ENCODE results near the gene ZNF697. TPM values are rescaled to one million over a fixed set of nuclear protein-coding genes. Genes with fewer than 3 reads are reported as not detected.
"Not testable (repeated sequence)": the region's sequence is repeated elsewhere in the genome, so short reads cannot be mapped to it uniquely, and the experiment has no call there.

ZNF697 gene
- 6.4 TPM for polyA plus RNA-seq (2013, experiment 1 of 2)
- 6.3 TPM for polyA plus RNA-seq (2013, experiment 2 of 2)

GRCh38 chr1:119647734-119648619 lies at the start of gene ZNF697:
Gene ZNF697 (minus strand): TSS chr1:119648266. CDS start chr1:119626100, 22,166 bp downstream.
- Histone ChIP-seq H3K23ac (ENCODE audit: low read length in 2 of 2) (peak within 1 kb of the TSS; percentile 42 to 63), H2AK5ac (ENCODE audit: low read length, severe bottlenecking) (no peak within 1 kb of the TSS), H3K36me3 (ENCODE audit: control insufficient read depth in 1 of 2, insufficient read depth in 2 of 2, low read depth in 1 of 2, low read length in 2 of 2) (no peaks in the 10 kb centered on the region), H2BK120ac (ENCODE audit: low read depth, low read length) (peak within 1 kb of the TSS; percentile 76), H3K9ac (ENCODE audit: low read length) (peak within 1 kb of the TSS; percentile 94), H3K4me1 (ENCODE audit: control insufficient read depth, insufficient read depth, low read depth, low read length) (no peaks in the 10 kb centered on the region), H2BK15ac (ENCODE audit: low read depth, poor library complexity, severe bottlenecking) (peak within 1 kb of the TSS; percentile 95), H3K27me3 (ENCODE audit: control insufficient read depth in 1 of 2, insufficient read depth in 1 of 2, low read length in 2 of 2) (peaks cover 0 to 7% of the 10 kb centered on the region in 2 experiments), H3K14ac (ENCODE audit: low read length in 2 of 2) (peak within 1 kb of the TSS in 1 of 2 experiments; percentile 98), H3K4ac (ENCODE audit: low read depth in 1 of 2, low read length in 2 of 2) (peak within 1 kb of the TSS in 1 of 2 experiments; percentile 67), H3K79me1 (replicated peaks; ENCODE audit: low read length, poor library complexity, severe bottlenecking) (no peaks in the 10 kb centered on the region), H3K9me3 (ENCODE audit: control insufficient read depth, low read length) (no peaks in the 10 kb centered on the region), H3K4me3 (ENCODE audit: insufficient read depth in 1 of 2, low read depth in 1 of 2, low read length in 2 of 2) (peak within 1 kb of the TSS; percentile 95 to 97), H4K8ac (ENCODE audit: low read length) (peak within 1 kb of the TSS; percentile 91), H2BK12ac (ENCODE audit: low read length in 2 of 2) (peak within 1 kb of the TSS; percentile 62 to 93), H3K27ac (ENCODE audit: low read length, poor library complexity, severe bottlenecking) (peak within 1 kb of the TSS; percentile 91), H4K91ac (ENCODE audit: low read length) (peak within 1 kb of the TSS; percentile 98), H3K4me2 (ENCODE audit: low read length, poor library complexity, severe bottlenecking) (peak within 1 kb of the TSS; percentile 77), H3K18ac (ENCODE audit: low read depth in 1 of 2, low read length in 2 of 2) (peak within 1 kb of the TSS; percentile 99), H2BK5ac (ENCODE audit: low read depth, low read length, poor library complexity, severe bottlenecking) (peak within 1 kb of the TSS; percentile 58), H2AFZ (ENCODE audit: low read depth, low read length) (peak within 1 kb of the TSS; percentile 96)
- whole genome bisulfite sequencing = under 1% methylated on average over 56 of the region's 81 CpGs
- peak; percentile 97 for DNase-seq

- H2AFZ ChIP-seq (ENCODE audit: low read depth, low read length) = no peak overlapping the region
- no peak overlapping the region for H4K91ac ChIP-seq (ENCODE audit: low read length)
Observed at GRCh38 chr1:119697598-119697997, 49.5 kb upstream of the ZNF697 start.

GRCh38 chr1:119696863-119697262 lies 48.8 kb upstream of the ZNF697 start:
- not testable (repeated sequence) for H3K14ac ChIP-seq (ENCODE audit: low read length in 2 of 2); H3K4me3 ChIP-seq (ENCODE audit: insufficient read depth in 1 of 2, low read depth in 1 of 2, low read length in 2 of 2); H2BK5ac ChIP-seq (ENCODE audit: low read depth, low read length, poor library complexity, severe bottlenecking); H3K9ac ChIP-seq (ENCODE audit: low read length); H3K36me3 ChIP-seq (ENCODE audit: control insufficient read depth in 1 of 2, insufficient read depth in 2 of 2, low read depth in 1 of 2, low read length in 2 of 2); H3K79me1 ChIP-seq (replicated peaks; ENCODE audit: low read length, poor library complexity, severe bottlenecking); H3K4me2 ChIP-seq (ENCODE audit: low read length, poor library complexity, severe bottlenecking); H2BK12ac ChIP-seq (ENCODE audit: low read length in 2 of 2); H4K91ac ChIP-seq (ENCODE audit: low read length); H2AK5ac ChIP-seq (ENCODE audit: low read length, severe bottlenecking); H3K27ac ChIP-seq (ENCODE audit: low read length, poor library complexity, severe bottlenecking); H3K4ac ChIP-seq (ENCODE audit: low read depth in 1 of 2, low read length in 2 of 2); DNase-seq; H2AFZ ChIP-seq (ENCODE audit: low read depth, low read length); H2BK15ac ChIP-seq (ENCODE audit: low read depth, poor library complexity, severe bottlenecking); H4K8ac ChIP-seq (ENCODE audit: low read length); H3K18ac ChIP-seq (ENCODE audit: low read depth in 1 of 2, low read length in 2 of 2); H3K4me1 ChIP-seq (ENCODE audit: control insufficient read depth, insufficient read depth, low read depth, low read length); H2BK120ac ChIP-seq (ENCODE audit: low read depth, low read length); H3K23ac ChIP-seq (ENCODE audit: low read length in 2 of 2)
- Histone ChIP-seq H3K9me3 (ENCODE audit: control insufficient read depth, low read length) (peaks cover 15% of the 10 kb centered on the region), H3K27me3 (ENCODE audit: control insufficient read depth in 1 of 2, insufficient read depth in 1 of 2, low read length in 2 of 2) (peaks cover 0 to 18% of the 10 kb centered on the region in 2 experiments)
- 71% methylated on average over 4 of the region's 4 CpGs for WGBS

More at GRCh38 chr1:119697598-119697997, 49.5 kb upstream of the ZNF697 start:
- no peak overlapping the region for H2AK5ac ChIP-seq (ENCODE audit: low read length, severe bottlenecking)
- H2BK15ac ChIP-seq (ENCODE audit: low read depth, poor library complexity, severe bottlenecking) = no peak overlapping the region
- H3K4me1 ChIP-seq (ENCODE audit: control insufficient read depth, insufficient read depth, low read depth, low read length) = no peaks in the 10 kb centered on the region
- H3K9ac ChIP-seq (ENCODE audit: low read length) = no peak overlapping the region
- no peak overlapping the region for H4K8ac ChIP-seq (ENCODE audit: low read length)
- no peaks in the 10 kb centered on the region for H3K36me3 ChIP-seq (ENCODE audit: control insufficient read depth in 1 of 2, insufficient read depth in 2 of 2, low read depth in 1 of 2, low read length in 2 of 2)
- no peak overlapping the region for H3K27ac ChIP-seq (ENCODE audit: low read length, poor library complexity, severe bottlenecking)
- H3K4me2 ChIP-seq (ENCODE audit: low read length, poor library complexity, severe bottlenecking) = no peak overlapping the region
- no peak overlapping the region for H3K23ac ChIP-seq (ENCODE audit: low read length in 2 of 2)
- no peak overlapping the region for H2BK120ac ChIP-seq (ENCODE audit: low read depth, low read length)
- H3K14ac ChIP-seq (ENCODE audit: low read length in 2 of 2) = no peak overlapping the region
- no peak overlapping the region for H3K4me3 ChIP-seq (ENCODE audit: insufficient read depth in 1 of 2, low read depth in 1 of 2, low read length in 2 of 2)
- no peak overlapping the region for H3K18ac ChIP-seq (ENCODE audit: low read depth in 1 of 2, low read length in 2 of 2)
- no peak overlapping the region for H2BK5ac ChIP-seq (ENCODE audit: low read depth, low read length, poor library complexity, severe bottlenecking)
- H2BK12ac ChIP-seq (ENCODE audit: low read length in 2 of 2) = no peak overlapping the region
- H3K4ac ChIP-seq (ENCODE audit: low read depth in 1 of 2, low read length in 2 of 2) = no peak overlapping the region
- peaks cover 0 to 18% of the 10 kb centered on the region in 2 experiments for H3K27me3 ChIP-seq (ENCODE audit: control insufficient read depth in 1 of 2, insufficient read depth in 1 of 2, low read length in 2 of 2)
- WGBS = 75% methylated on average over 3 of the region's 3 CpGs
- H3K79me1 ChIP-seq (replicated peaks; ENCODE audit: low read length, poor library complexity, severe bottlenecking) = no peaks in the 10 kb centered on the region
- peaks cover 16% of the 10 kb centered on the region for H3K9me3 ChIP-seq (ENCODE audit: control insufficient read depth, low read length)
- DNase-seq = no peak

GRCh38 chr1:119689511-119689910 lies 41.4 kb upstream of the ZNF697 start:
- H2BK15ac ChIP-seq (ENCODE audit: low read depth, poor library complexity, severe bottlenecking) = no peak overlapping the region
- no peak overlapping the region for H2BK5ac ChIP-seq (ENCODE audit: low read depth, low read length, poor library complexity, severe bottlenecking)
- no peak overlapping the region for H3K4me3 ChIP-seq (ENCODE audit: insufficient read depth in 1 of 2, low read depth in 1 of 2, low read length in 2 of 2)
- no peak overlapping the region for H3K23ac ChIP-seq (ENCODE audit: low read length in 2 of 2)
- H4K8ac ChIP-seq (ENCODE audit: low read length) = no peak overlapping the region
- H3K4ac ChIP-seq (ENCODE audit: low read depth in 1 of 2, low read length in 2 of 2) = no peak overlapping the region
- no peak for DNase-seq
- H3K4me1 ChIP-seq (ENCODE audit: control insufficient read depth, insufficient read depth, low read depth, low read length) = no peaks in the 10 kb centered on the region
- H3K9ac ChIP-seq (ENCODE audit: low read length) = no peak overlapping the region
- H3K36me3 ChIP-seq (ENCODE audit: control insufficient read depth in 1 of 2, insufficient read depth in 2 of 2, low read depth in 1 of 2, low read length in 2 of 2) = no peaks in the 10 kb centered on the region
- H2AK5ac ChIP-seq (ENCODE audit: low read length, severe bottlenecking) = no peak overlapping the region
- H3K27ac ChIP-seq (ENCODE audit: low read length, poor library complexity, severe bottlenecking) = no peak overlapping the region
- peaks cover 0 to 16% of the 10 kb centered on the region in 2 experiments for H3K27me3 ChIP-seq (ENCODE audit: control insufficient read depth in 1 of 2, insufficient read depth in 1 of 2, low read length in 2 of 2)
- no peak overlapping the region for H2BK120ac ChIP-seq (ENCODE audit: low read depth, low read length)
- H3K9me3 ChIP-seq (ENCODE audit: control insufficient read depth, low read length) = no peaks in the 10 kb centered on the region
- H2AFZ ChIP-seq (ENCODE audit: low read depth, low read length) = no peak overlapping the region
- no peak overlapping the region for H4K91ac ChIP-seq (ENCODE audit: low read length)
- H3K14ac ChIP-seq (ENCODE audit: low read length in 2 of 2) = no peak overlapping the region
- no peak overlapping the region for H3K4me2 ChIP-seq (ENCODE audit: low read length, poor library complexity, severe bottlenecking)
- H2BK12ac ChIP-seq (ENCODE audit: low read length in 2 of 2) = no peak overlapping the region
- H3K18ac ChIP-seq (ENCODE audit: low read depth in 1 of 2, low read length in 2 of 2) = no peak overlapping the region
- H3K79me1 ChIP-seq (replicated peaks; ENCODE audit: low read length, poor library complexity, severe bottlenecking) = no peaks in the 10 kb centered on the region
